Mucosa of stomach (tissue), 1 donor: Measurements from ENCODE around the gene CROCC.
"Not testable (repeated sequence)": the region's sequence is repeated elsewhere in the genome, so short reads cannot be mapped to it uniquely, and the experiment has no call there.

Experiments
- H3K27me3 ChIP-seq: one replicate; pipeline ENCODE4 v1.7.0; 2013; ENCODE audit warnings: mild to moderate bottlenecking, low read length; ENCODE audit not compliant: control insufficient read depth, insufficient read depth
- H3K36me3 ChIP-seq: one replicate; pipeline ENCODE4 v1.7.0; 2013; ENCODE audit warnings: low read length; ENCODE audit not compliant: control insufficient read depth, insufficient read depth
- H3K4me1 ChIP-seq: one replicate; pipeline ENCODE4 v1.7.0; 2013; ENCODE audit warnings: mild to moderate bottlenecking, low read length; ENCODE audit not compliant: control insufficient read depth, insufficient read depth
- H3K4me3 ChIP-seq: one replicate; pipeline ENCODE4 v1.7.0; 2013; ENCODE audit warnings: low read length
- H3K9ac ChIP-seq: one replicate; pipeline ENCODE4 v1.7.0; 2013; ENCODE audit warnings: mild to moderate bottlenecking, low read length, moderate library complexity
- H3K9me3 ChIP-seq: one replicate; pipeline ENCODE4 v1.7.0; 2013; ENCODE audit warnings: mild to moderate bottlenecking, low read length, moderate library complexity; ENCODE audit not compliant: control insufficient read depth
- donor health status: Pancreatic carcinoma.

Gene CROCC

DNA sequence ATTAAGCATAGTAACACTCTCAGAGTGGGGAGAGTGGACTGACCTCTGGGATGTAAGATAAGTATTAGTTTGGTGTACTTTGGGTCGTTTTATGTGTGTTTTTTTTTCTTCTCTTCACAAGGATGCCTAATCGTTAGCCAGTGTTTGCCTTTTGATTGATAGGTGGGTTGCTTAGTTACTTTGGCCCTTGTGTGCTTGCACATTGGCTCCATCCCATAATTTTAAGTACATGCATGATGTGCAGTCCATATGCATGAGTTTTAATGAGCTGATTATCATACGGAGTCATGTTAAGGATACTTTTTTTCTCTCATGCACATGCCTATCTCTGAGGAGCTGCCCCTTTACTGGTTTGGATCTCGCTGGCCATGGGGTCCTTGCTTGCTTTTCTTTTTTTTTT is 30.7 kb upstream of the CROCC start:
- H3K4me1 ChIP-seq, H3K9me3 ChIP-seq: not testable (repeated sequence)

DNA sequence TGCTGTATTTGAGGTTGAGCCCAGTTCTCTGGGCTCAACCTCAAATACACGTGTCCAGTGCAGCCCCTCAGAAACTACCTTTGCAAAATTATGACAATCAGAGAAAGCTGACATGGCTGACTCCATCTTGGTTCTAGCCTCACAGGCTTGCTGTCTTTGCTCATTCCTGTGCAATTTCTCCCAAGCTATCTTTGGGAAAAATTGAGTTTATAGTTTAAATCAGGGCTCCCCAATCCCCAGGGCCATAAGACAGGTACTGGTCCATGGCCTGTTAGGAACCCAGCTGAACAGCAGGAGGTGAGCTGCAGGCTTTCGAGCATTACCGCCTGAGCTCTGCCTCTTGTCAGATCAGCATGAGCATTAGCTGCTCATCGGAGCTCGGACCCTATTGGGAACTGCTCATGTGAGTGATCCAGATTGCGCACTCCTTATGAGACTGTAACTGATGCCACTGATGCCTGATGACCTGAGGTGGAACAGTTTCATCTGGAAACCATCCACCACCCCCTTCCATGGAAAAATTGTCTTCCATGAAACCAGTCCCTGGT is 28.7 kb upstream of the CROCC start:
- H3K36me3 ChIP-seq, H3K9me3 ChIP-seq, H3K9ac ChIP-seq, H3K27me3 ChIP-seq, H3K4me3 ChIP-seq, H3K4me1 ChIP-seq: not testable (repeated sequence)

More for the DNA sequence above, 30.7 kb upstream of the CROCC start:
- not testable (repeated sequence) for H3K27me3 ChIP-seq, H3K36me3 ChIP-seq, H3K4me3 ChIP-seq, H3K9ac ChIP-seq

DNA sequence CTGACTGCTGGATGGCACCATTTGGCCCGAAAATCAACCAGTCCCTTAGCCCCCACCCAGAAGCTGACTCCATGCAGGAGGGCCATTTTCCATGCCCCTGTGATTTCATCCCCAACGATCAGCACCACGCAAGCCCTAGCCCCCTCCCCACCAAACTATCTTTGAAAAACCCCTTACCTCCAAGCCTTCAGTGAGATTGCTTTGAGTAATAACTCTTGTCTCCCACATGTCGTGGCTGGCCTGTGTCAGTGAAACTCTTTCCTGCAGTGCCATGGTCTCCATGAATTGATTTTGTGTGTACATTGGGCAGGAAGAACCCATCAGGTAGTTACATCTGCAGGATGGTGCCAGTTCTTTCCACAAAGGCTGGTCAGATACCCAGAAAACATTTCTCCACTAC is 27.9 kb upstream of the CROCC start:
- not testable (repeated sequence) for H3K9ac ChIP-seq, H3K36me3 ChIP-seq, H3K9me3 ChIP-seq, H3K4me3 ChIP-seq, H3K27me3 ChIP-seq, H3K4me1 ChIP-seq

DNA sequence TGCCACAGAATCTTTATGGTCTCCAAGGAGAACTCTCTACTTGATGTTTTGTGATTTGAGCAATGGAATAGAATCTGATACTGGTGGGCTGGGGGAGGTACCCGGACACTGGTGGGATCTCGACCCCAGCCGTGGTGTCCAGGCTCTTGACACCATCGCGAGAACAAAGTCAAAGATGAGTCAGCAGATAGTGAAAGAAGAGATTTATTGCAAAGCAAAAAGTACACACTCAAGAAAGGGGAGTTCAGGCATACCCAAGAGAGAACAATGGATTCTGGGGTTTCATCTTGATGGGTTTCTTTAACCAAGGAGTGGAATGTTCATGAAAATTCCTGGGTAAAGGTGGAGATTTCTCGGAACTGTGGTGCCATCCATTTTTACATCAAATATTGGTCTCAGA is 27.4 kb upstream of the CROCC start:
- not testable (repeated sequence) for H3K9me3 ChIP-seq, H3K36me3 ChIP-seq, H3K27me3 ChIP-seq, H3K4me3 ChIP-seq, H3K4me1 ChIP-seq, H3K9ac ChIP-seq

DNA sequence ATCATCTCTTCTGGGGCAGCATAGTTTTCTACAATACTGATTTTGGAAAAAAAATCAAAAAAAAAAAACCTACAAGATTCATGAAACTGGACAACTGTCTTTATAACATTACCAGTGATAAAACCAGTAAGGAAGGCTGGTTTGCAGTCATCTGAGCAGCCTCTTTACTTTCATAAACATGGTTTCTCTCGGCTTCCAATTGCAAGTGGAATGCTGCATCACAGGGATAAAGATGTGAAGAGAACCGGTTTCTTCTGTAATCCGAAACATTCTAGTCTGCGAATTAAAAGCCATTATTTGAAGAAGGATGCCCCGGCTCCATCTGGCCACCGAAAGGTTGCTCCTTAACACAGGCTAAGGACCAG is 26.5 kb upstream of the CROCC start:
- not testable (repeated sequence) for H3K9me3 ChIP-seq, H3K36me3 ChIP-seq, H3K4me1 ChIP-seq, H3K27me3 ChIP-seq
- Histone ChIP-seq H3K4me3 (peak overlapping the region; percentile 25), H3K9ac (peak overlapping the region; percentile 71)

DNA sequence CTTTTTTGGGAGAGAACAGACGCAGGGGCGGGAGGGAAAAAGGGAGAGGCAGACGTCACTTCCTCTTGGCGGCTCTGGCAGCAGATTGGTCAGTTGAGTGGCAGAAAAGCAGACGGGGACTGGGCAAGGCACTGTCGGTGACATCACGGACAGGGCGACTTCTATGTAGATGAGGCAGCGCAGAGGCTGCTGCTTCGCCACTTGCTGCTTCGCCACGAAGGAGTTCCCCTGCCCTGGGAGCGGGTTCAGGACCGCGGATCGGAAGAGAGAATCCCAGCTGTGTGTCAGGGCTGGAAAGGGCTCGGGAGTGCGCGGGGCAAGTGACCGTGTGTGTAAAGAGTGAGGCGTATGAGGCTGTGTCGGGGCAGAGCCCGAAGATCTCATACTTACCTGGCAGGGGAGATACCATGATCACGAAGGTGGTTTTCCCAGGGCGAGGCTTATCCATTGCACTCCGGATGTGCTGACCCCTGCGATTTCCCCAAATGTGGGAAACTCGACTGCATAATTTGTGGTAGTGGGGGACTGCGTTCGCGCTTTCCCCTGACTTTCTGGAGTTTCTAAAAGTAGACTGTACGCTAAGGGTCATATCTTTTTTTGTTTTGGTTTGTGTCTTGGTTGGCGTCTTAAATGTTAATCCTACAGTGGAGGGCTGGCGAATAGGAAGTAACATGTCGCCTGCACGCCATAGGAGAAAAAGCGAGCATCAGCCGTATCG is 26.0 kb upstream of the CROCC start, which contains the start of gene RNU1-2:
RNU1-2 (plus strand) TSS at position 383 of the 718 bp plus-strand sequence.
- H3K27me3 ChIP-seq, H3K4me1 ChIP-seq, H3K36me3 ChIP-seq, H3K9me3 ChIP-seq: not testable (repeated sequence)
- peak within 1 kb of the TSS; percentile 25 for H3K4me3 ChIP-seq
- H3K9ac ChIP-seq = peak within 1 kb of the TSS; percentile 71

DNA sequence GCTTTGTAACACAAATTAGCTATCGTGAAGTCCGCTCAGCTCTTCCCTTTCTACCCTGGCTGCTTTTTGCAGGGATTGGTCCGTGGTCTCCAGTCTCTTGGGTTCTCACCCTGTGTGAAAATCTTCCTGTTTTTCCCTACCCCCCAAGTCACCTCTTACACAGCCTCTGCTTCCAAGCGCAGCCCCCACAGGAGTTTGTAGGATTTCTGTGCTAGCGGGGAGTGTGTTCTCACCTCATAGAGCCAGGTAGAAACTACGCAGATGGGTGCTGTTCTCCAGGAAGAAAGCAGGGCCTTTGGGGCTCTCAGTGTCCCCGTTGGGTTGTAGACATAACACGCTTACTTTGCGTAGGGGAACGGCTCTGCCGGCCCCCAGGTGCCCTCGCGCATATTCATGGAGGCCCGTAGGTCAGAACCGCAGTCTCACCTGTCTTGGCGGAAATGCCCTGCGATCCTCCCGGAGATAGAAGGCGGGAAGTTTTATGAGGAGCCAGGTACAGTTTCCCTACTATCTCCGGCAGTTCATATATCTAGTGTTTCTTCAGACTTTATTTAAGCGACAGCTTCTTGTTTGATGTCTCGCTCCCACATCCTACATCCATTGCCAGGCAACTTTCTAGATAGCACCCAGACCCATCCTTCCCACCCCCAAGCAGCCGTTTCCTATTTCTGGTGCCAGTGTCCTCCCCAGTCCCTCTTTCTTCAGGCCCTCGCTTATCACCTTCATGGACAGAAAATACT is 25.2 kb upstream of the CROCC start:
- H3K4me3 ChIP-seq, H3K27me3 ChIP-seq, H3K4me1 ChIP-seq, H3K9me3 ChIP-seq, H3K36me3 ChIP-seq: not testable (repeated sequence)
- peak overlapping the region; percentile 50 for H3K9ac ChIP-seq

DNA sequence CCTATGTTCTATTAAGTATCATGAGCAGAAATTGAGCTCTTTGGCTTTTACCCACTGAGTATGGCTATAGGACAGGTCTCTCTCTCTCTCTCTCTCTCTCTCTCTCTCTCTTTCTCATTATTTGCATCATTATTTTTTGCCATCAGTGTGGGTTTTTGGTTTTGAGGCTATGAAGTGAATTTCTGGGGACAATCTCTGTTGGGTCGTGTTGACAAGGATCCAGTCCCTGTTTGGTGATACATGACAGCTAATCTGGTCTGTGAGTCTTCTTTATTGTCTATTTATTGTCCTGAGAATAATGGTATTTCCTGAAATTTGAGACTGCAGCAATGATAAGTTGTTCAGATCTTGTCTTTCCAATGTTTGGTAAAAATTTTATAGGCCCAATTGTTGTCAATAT is 24.1 kb upstream of the CROCC start:
- H3K9ac ChIP-seq, H3K27me3 ChIP-seq, H3K9me3 ChIP-seq, H3K4me3 ChIP-seq, H3K4me1 ChIP-seq, H3K36me3 ChIP-seq: not testable (repeated sequence)

DNA sequence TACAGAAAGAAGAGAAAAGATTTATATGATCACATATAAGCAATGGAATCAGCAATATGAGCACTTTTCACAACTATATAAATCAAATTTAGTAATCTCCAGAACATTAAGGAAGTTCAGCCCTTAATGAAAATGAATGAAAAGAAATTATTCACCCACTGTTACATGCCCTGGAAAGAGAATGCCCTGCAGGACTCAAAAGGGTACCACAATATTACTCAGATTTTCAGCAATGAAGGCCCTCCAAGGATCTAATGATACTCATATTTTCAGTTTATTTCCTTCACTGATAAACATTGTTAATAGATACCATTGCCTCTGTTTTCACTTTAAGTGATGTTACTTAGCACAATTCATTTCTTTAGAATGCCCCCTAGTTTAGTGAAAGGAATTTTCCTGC is 23.4 kb upstream of the CROCC start:
- not testable (repeated sequence) for H3K27me3 ChIP-seq, H3K9me3 ChIP-seq, H3K4me3 ChIP-seq, H3K4me1 ChIP-seq, H3K9ac ChIP-seq, H3K36me3 ChIP-seq

DNA sequence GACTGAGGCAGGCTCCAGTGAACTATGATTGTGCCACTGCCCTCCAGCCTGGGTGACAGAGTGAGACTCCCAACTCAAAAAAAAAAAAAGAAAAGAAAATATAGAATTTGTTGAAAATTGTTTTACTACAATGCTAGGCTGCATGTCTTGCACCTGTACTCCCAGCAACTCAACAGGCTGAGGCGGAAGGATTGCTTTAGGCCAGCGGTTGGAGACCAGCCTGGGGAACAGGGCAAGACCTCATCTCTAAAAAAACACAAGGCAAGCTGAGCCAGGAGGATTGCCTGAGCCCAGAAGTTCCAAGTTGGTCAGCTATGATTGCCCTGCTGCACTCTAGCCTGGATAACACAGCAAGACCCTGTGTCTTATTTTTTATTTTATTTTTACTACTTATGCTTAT is 22.7 kb upstream of the CROCC start:
- not testable (repeated sequence) for H3K9me3 ChIP-seq, H3K4me3 ChIP-seq, H3K27me3 ChIP-seq, H3K36me3 ChIP-seq, H3K4me1 ChIP-seq, H3K9ac ChIP-seq

DNA sequence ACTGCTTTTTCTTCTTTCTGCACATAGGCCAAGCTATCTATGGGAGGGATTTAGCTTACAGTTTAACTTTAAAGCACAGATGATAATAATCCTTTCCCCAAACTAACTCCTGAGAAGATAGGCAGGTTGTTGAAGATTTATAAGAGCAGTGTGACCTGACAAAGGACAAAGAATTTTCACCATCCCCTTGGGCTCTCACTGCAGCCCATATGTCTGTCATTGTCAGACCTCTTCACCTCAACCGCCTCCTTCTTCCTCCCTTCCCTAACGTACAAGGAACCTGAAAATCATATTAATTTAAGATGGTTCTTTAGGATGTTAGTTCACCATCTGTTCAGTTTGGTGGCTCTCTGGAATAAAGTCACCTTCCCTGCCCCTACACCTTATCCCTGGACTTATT is 21.0 kb upstream of the CROCC start:
- Histone ChIP-seq H3K4me3 (no peak overlapping the region), H3K4me1 (peaks cover 11% of the 10 kb centered on the region), H3K9ac (no peak overlapping the region), H3K36me3 (no peaks in the 10 kb centered on the region), H3K27me3 (no peaks in the 10 kb centered on the region), H3K9me3 (no peaks in the 10 kb centered on the region)

DNA sequence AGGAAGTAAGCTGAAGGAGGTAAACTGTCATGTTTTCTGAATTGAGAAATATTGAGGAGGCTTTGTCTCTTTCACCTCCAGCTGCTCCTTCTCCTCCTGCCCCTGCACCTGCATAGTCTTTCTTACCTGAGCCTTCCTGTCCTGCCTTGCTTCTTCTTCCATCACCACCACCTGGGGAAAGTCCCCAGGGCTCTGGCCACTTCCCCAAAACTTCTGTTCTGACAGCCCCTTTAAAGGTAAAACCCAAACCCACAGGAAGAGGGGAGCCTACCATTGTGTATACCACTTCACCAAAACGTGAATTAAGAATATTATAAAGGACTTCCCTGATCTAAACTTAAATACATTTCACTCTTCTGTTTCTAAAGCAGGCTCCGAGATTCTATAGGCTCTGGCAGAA is 20.4 kb upstream of the CROCC start:
- not testable (repeated sequence) for H3K27me3 ChIP-seq, H3K36me3 ChIP-seq, H3K4me3 ChIP-seq, H3K9ac ChIP-seq, H3K9me3 ChIP-seq
- peaks cover 11% of the 10 kb centered on the region for H3K4me1 ChIP-seq
